H1 (cell line): ENCODE data around the gene EVI5. TPM values are rescaled to one million over a fixed set of nuclear protein-coding genes. Genes with fewer than 3 reads are reported as not detected.

Experiments
- ASH2L ChIP-seq: fragments of 200-600, 300-600 bp; sonication (generic); IDR thresholded peaks from one replicate; pipeline ENCODE4 v1.7.1; 2017; ENCODE audit warnings: low read length
- ATF2 ChIP-seq: IDR thresholded peaks from 2 replicates; pipeline ENCODE4 v1.6.1; 2012; ENCODE audit warnings: low read length, inconsistent platforms
- CBX5 ChIP-seq: fragments of 300-800, 300-1000 bp; sonication (generic); IDR thresholded peaks from 2 replicates; pipeline ENCODE4 v1.7.1; 2016; ENCODE audit warnings: antibody characterized with exemption, low read length, low read depth
- CHD7 ChIP-seq: fragments of 300-600 bp; sonication (generic); IDR thresholded peaks from 2 replicates; pipeline ENCODE4 v1.7.1; 2012; ENCODE audit warnings: low read length, moderate library complexity, mild to moderate bottlenecking, inconsistent platforms; ENCODE audit not compliant: insufficient replicate concordance
- JUN ChIP-seq: IDR thresholded peaks from 2 replicates; pipeline ENCODE4 v1.6.1; 2011; ENCODE audit warnings: low read depth, mild to moderate bottlenecking, improper control_type of control experiment, low read length
- POLR2AphosphoS5 ChIP-seq: IDR thresholded peaks from 2 replicates; pipeline ENCODE4 v1.6.1; 2011; ENCODE audit warnings: low read depth, low read length
- POU5F1 ChIP-seq: IDR thresholded peaks from 2 replicates; pipeline ENCODE4 v1.6.1; 2011; ENCODE audit warnings: low read depth, mild to moderate bottlenecking, low read length, moderate library complexity
- RNF2 ChIP-seq: fragments of 200-900, 300-1000 bp; sonication (generic); IDR thresholded peaks from 2 replicates; pipeline ENCODE4 v1.7.1; 2016; ENCODE audit warnings: borderline replicate concordance, low read depth, mild to moderate bottlenecking, antibody characterized with exemption, low read length; ENCODE audit not compliant: poor library complexity, severe bottlenecking; ENCODE audit errors: missing control alignments
- SAP30 ChIP-seq: fragments of 300-600 bp; sonication (generic); IDR thresholded peaks from 2 replicates; pipeline ENCODE4 v1.7.1; 2012; ENCODE audit warnings: low read length, moderate library complexity, mild to moderate bottlenecking, inconsistent platforms; ENCODE audit not compliant: insufficient read depth, insufficient replicate concordance
- polyA plus RNA-seq, 7 experiments: library from polyadenylated mRNA; depleted of rRNA in 3 of 7; stranded (reverse) in 5 of 7; unstranded in 2 of 7; fragments of >200 nt in 5 of 7; fragments of 200-250 nt in 2 of 7; gene quantifications; 1 replicate in 5 of 7; 2 replicates in 1 of 7; 4 replicates in 1 of 7; pipeline versions ENCODE4 v1.2.1 to v1.2.3, GENCODE V29; 2011 to 2013; ENCODE audit warnings: missing spikeins in 2 of 7, mixed read lengths in 2 of 7
- total RNA-seq: library from RNA; stranded (reverse); fragmentation: NEBNext Ultra II Directional; extraction: Animal tissue kit (Norgen Biotek cat#: 25700); gene quantifications from 2 replicates; pipeline ENCODE4 v1.2.1, GENCODE V29; 2021

Gene EVI5
- total and polyA plus RNA-seq, 2 of the 8 experiments (the other 6 are each of a cell fraction or from before 2014, with no cell fraction given): 1.7 to 13.7 TPM

GRCh38 chr1:92478393-92478792, 306.5 kb downstream of the EVI5 start (continued):
- TF ChIP-seq CHD7 (no peak), RNF2 (no peak), ASH2L (no peak), POU5F1 (no peak), ATF2 (no peak), JUN (no peak), POLR2AphosphoS5 (no peak), SAP30 (no peak), CBX5 (no peak)
